Gastroesophageal sphincter (tissue), 2 donors: ENCODE measurements around the gene GPR143.

ENCODE experiments used
- EP300 ChIP-seq: sonication (generic); formaldehyde crosslinking; IDR thresholded peaks from one replicate; pipeline ENCODE4 v1.6.1; 2017; ENCODE audit warnings: antibody characterized with exemption, mild to moderate bottlenecking
- POLR2AphosphoS5 ChIP-seq: sonication (generic); formaldehyde crosslinking; IDR thresholded peaks from one replicate; pipeline ENCODE4 v1.6.1; 2017; ENCODE audit warnings: antibody characterized with exemption

DNA sequence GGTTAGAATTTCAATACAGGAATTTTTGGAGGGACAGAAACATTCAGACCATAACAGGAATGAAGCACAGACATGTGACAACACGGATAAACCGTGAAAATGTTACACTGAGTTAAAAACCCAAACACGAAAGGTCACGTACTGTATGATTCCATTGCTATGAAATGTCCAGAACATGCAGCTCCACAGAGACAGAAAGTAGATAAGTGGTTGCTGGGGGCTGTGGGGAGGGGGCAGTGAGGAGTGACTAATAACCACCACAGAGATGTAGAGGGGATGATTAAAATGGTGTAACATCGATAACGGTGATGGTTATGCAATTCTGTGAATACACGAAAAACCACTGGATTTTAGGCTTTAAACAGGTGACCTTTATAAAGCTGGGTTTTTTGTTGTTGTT, 8.3 kb downstream of the GPR143 start:
- TF ChIP-seq EP300 (no peak), POLR2AphosphoS5 (no peak)
